Measurements from ENCODE around the gene SRBD1.

Gene SRBD1

GRCh38 chr2:45559436-45559835, 51.6 kb downstream of the SRBD1 start:
- in situ Hi-C loops (cut with HindIII; ENCODE audit: low sequenced_read_pairs) = no loop called here

DNA sequence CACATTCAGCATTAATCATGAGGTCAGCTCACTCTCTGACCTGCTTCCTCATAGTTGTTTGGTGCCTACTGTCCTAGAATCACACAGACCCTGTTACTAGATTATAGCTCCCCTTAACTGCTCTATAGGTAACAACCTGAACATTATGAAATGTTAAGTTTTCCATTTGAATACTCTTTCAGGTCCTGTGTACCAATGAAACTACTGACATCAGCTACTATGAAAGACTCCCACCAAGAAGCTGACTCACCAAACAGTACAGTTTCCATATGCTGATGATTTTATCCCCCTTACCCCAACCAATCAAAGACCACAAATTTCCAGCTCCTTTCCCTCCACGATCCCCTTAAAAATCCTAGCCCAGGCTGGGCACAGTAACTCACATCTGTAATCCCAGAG, 56.3 kb downstream of the SRBD1 start:
- in situ Hi-C loops (cut with HindIII; ENCODE audit: low sequenced_read_pairs) = no loop called here

DNA sequence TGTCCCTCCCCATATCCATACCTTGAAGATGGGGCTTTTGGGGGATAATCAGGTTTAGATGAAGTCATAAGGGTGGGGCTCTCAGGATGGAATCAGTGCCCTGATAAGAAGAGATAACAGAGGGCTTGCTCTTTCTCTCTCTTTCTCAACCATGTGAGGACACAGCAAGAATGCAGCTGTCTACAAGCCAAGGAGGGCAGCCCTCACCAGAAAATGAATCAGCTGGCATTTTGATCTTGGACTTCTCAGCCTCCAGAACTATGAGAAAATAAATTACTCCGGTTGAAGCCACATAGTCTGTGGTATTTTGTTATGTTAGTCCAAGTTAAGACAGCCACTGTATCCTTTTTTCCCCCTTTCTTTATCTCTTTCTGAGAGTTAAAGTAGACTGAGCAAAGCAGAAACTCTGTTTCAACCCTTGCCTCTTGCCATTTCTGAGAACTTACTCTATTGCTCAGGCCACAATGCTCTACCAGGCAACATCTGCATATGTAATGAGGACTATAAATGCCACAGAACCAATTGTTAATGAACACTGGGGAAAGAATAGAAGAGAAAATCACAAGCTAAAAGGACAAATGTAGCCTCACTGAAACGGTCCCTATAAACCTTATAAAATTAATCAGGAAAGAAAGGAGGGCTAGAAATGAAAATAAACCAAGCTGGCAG, 56.9 kb downstream of the SRBD1 start:
- in situ Hi-C loops (cut with HindIII; ENCODE audit: low sequenced_read_pairs) = no loop called here

- in situ Hi-C loops (cut with HindIII; ENCODE audit: low sequenced_read_pairs) = no loop called here
These were observed 59.2 kb downstream of the SRBD1 start for GRCh38 chr2:45551862-45552261.

DNA sequence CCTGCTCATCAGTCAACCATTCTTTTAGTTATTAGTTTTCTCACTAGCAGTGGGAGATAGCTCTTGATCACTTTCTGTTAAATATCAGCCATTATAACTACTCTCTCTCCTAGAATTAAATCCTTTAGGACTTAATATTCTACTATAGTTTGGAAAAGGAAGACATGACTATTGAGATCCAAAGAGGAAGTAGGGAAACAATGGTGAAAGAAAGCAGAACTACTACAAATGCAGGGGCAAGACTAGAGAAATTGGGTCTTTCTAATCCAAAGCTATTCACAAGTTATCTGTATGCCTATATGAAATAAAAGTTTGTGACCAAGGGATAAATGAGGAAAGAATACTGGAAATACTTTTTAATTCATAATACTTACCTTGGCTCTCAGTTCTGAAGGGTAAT, 65.1 kb downstream of the SRBD1 start:
- in situ Hi-C loops (cut with HindIII; ENCODE audit: low sequenced_read_pairs) = loop anchor here (10.0 kb wide), 1 partner anchor 531 kb away; no protein-coding TSS in a partner anchor

DNA sequence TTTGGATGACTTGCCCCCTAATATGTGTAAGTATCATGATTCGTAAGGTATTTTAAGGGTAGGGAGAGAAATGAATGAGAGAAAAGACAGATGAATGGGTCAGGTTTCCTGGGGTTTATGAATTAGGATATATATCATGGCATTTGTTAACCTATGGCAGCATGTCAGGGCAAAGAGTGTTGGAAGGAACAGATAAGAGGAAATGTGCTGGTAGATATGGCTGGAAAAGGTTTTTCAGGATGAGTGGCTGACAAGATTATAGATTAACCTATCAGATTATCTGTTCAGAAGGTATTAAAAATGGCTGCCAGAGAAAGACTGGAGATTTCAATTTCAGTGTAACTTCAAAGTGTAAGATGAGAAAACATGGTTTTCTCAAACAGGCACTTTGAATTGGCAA, 67.8 kb downstream of the SRBD1 start:
- in situ Hi-C loops (cut with HindIII; ENCODE audit: low sequenced_read_pairs) = loop anchor here (10.0 kb wide), 1 partner anchor 528 kb away; no protein-coding TSS in a partner anchor

GRCh38 chr2:45542013-45542412, 69.1 kb downstream of the SRBD1 start:
- in situ Hi-C loops (cut with HindIII; ENCODE audit: low sequenced_read_pairs) = loop anchor here (10.0 kb wide), 1 partner anchor 527 kb away; no protein-coding TSS in a partner anchor

DNA sequence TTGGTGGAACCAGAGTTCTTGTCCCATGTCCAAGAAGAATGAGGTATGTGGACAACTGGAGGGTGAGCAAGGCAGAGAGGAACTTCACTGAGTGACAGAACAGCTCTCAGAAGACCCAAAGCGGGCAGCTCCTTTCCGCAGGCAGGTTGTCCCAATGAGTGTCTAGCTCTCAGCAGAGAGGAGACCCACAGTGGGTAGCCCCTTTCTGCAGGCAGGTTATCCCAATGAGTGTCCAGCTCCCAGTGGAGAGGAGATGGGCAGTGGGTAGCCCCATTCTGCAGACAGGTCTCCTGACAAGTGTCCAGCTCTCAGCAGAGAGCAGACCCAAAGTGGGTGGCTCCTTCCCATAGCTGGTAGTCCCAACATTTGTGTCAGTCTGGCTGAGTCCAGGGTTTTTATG, 69.6 kb downstream of the SRBD1 start:
- in situ Hi-C loops (cut with HindIII; ENCODE audit: low sequenced_read_pairs) = loop anchor here (10.0 kb wide), 1 partner anchor 527 kb away; no protein-coding TSS in a partner anchor

DNA sequence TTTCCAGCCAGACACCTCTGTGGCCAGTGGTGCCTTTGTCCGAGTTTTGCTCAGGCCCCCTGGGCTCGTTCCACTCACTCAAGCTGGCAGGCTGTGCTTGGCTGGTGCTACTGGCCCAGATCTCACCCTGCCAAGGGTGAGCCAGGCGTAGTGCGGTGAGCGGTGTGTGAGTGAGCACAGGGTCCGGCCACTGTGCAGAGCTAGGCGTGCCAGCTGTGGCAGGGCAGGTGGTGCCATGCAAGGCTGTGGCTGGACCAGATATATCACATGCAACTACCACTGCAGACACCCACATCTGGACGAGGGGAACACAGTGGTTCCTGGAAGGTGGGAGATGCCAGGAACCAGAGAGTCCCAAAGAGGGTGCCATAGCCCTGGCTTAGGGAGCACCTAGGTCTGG, 70.1 kb downstream of the SRBD1 start:
- in situ Hi-C loops (cut with HindIII; ENCODE audit: low sequenced_read_pairs) = loop anchor here (10.0 kb wide), 1 partner anchor 526 kb away; no protein-coding TSS in a partner anchor

DNA sequence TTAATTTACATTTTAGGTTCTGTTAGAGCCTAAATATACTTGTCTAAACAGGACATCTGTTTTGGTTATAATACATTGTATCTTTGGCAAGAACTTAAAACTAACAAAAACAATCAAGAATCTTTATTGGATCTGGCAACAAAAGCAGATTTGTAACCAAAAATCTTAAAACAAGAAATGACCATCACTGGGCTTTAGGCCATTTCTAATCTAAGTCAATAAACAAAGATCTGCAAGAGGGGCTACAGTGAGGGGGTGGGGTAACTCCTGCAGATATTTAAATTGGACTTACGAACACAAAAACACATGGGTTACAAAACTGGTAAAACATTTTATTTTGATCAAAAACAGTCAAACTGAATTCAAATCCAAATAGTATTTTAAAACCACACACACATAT, 77.3 kb downstream of the SRBD1 start:
- in situ Hi-C loops (cut with HindIII; ENCODE audit: low sequenced_read_pairs) = no loop called here

DNA sequence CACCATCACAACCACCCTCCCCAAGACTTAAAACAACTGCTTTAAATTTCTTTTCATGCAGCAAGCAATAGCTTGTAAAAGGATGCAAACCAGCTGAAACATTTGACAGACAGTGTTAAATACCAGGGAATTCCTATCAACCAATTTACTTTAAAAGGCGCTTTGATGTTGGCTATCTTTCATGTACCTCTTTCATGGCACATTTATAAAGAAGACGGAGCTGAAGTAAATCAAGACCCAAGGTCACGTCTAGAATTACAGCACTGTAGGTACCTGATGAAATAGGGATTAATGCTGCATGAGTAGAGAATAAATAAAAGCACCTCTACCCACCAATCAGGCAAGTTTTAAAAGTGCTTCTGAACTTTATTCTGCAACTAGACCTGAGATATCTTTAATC, 78.9 kb downstream of the SRBD1 start:
- in situ Hi-C loops (cut with HindIII; ENCODE audit: low sequenced_read_pairs) = no loop called here

GRCh38 chr2:45524016-45524415, 87.1 kb downstream of the SRBD1 start:
- in situ Hi-C loops (cut with HindIII; ENCODE audit: low sequenced_read_pairs) = no loop called here

DNA sequence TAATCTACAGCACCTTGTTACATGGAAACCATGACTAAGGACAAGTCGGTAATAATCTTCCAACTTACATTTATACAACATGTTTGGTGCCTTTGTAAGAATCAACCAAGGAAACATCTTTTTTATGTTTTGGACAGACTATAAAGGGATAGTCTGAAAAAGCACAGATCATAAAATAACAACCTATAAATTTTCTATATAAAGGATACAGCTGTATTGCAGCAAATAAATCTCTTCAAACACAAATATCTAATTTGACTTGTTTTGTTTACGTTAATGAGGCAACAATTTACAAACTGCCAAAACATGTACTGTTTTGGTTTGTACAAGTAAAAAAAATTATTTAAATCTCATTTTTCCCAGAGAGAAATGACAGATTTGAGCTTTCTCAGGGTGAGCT, 92.5 kb downstream of the SRBD1 start:
- in situ Hi-C loops (cut with HindIII; ENCODE audit: low sequenced_read_pairs) = no loop called here

GRCh38 chr2:45510701-45511420, 100.2 kb downstream of the SRBD1 start:
- in situ Hi-C loops (cut with HindIII; ENCODE audit: low sequenced_read_pairs) = no loop called here

- in situ Hi-C loops (cut with HindIII; ENCODE audit: low sequenced_read_pairs) = no loop called here
These were observed 104.3 kb downstream of the SRBD1 start for GRCh38 chr2:45506756-45507155.

- in situ Hi-C loops (cut with HindIII; ENCODE audit: low sequenced_read_pairs) = no loop called here
These were observed 105.9 kb downstream of the SRBD1 start for GRCh38 chr2:45505138-45505537.

GRCh38 chr2:45498661-45499550, 112.2 kb downstream of the SRBD1 start:
- in situ Hi-C loops (cut with HindIII; ENCODE audit: low sequenced_read_pairs) = loop anchor here (10.0 kb wide), 1 partner anchor 514 kb away; no protein-coding TSS in a partner anchor

DNA sequence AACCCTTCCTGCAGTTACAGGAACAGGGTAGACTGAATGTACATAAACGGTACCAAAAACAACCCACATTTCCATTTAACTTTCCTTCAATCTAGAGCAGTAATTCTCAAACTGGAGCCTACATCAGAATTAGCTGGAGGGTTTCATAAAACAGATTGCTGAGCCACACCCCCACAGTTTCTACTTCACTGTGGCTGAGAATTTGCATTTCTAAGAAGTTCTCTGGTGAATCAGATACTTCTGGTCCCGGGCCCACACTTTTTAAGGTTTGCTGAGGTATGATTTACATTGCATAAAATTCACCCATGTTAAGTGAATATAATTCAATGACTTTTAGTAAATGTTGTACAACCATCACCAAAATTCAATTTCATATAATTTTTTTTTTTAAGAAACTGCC, 113.7 kb downstream of the SRBD1 start:
- in situ Hi-C loops (cut with HindIII; ENCODE audit: low sequenced_read_pairs) = loop anchor here (10.0 kb wide), 1 partner anchor 513 kb away; no protein-coding TSS in a partner anchor

GRCh38 chr2:45496869-45497268, 114.2 kb downstream of the SRBD1 start:
- in situ Hi-C loops (cut with HindIII; ENCODE audit: low sequenced_read_pairs) = loop anchor here (10.0 kb wide), 1 partner anchor 512 kb away; no protein-coding TSS in a partner anchor

- in situ Hi-C loops (cut with HindIII; ENCODE audit: low sequenced_read_pairs) = loop anchor here (10.0 kb wide), 1 partner anchor 510 kb away; no protein-coding TSS in a partner anchor
These were observed 116.1 kb downstream of the SRBD1 start for GRCh38 chr2:45494978-45495293.

Measured in DLD1 (cell line).